Endodermal cell (in vitro differentiated cells): ENCODE results near the gene ZFAND4. TPM values are rescaled to one million over a fixed set of nuclear protein-coding genes. Genes with fewer than 3 reads are reported as not detected.

Experiments
- DNase-seq: peaks from one replicate; pipeline ENCODE4 v3.0.0-alpha.2; 2017
- H3K27ac ChIP-seq: 2 replicates; pipeline ENCODE4 v1.5.1; 2013; ENCODE audit warnings: mild to moderate bottlenecking, low read depth, low read length, moderate library complexity
- H3K27me3 ChIP-seq: 2 replicates; pipeline ENCODE4 v1.6.1; 2013; ENCODE audit warnings: mild to moderate bottlenecking, low read length, moderate library complexity; ENCODE audit not compliant: insufficient read depth, control insufficient read depth, poor library complexity, severe bottlenecking
- H3K36me3 ChIP-seq: 2 replicates; pipeline ENCODE4 v1.7.0; 2013; ENCODE audit warnings: mild to moderate bottlenecking, low read length, moderate library complexity; ENCODE audit not compliant: control insufficient read depth, insufficient read depth
- H3K4me1 ChIP-seq: one replicate; pipeline ENCODE4 v1.7.0; 2013; ENCODE audit warnings: low read length; ENCODE audit not compliant: control insufficient read depth, insufficient read depth
- H3K4me3 ChIP-seq: 2 replicates; pipeline ENCODE4 v1.5.1; 2013; ENCODE audit warnings: mild to moderate bottlenecking, low read length, moderate library complexity
- H3K9ac ChIP-seq: 2 replicates; pipeline ENCODE4 v1.6.1; 2013; ENCODE audit warnings: mild to moderate bottlenecking, low read length, moderate library complexity; ENCODE audit not compliant: poor library complexity, severe bottlenecking; ENCODE audit errors: extremely low read depth
- H3K9me3 ChIP-seq: 2 replicates; pipeline ENCODE4 v1.6.1; 2013; ENCODE audit warnings: mild to moderate bottlenecking, low read length, moderate library complexity; ENCODE audit not compliant: control insufficient read depth
- H3K27ac Mint-ChIP-seq: 2 replicates; pipeline ENCODE4 v1.8.0; 2020; ENCODE audit warnings: mixed read lengths
- H3K27me3 Mint-ChIP-seq: 2 replicates; pipeline ENCODE4 v1.8.0; 2021; ENCODE audit warnings: mild to moderate bottlenecking, mixed read lengths; ENCODE audit not compliant: insufficient read depth
- H3K36me3 Mint-ChIP-seq: 2 replicates; pipeline ENCODE4 v1.8.0; 2020; ENCODE audit warnings: low read depth, mixed read lengths
- H3K4me1 Mint-ChIP-seq: 2 replicates; pipeline ENCODE4 v1.8.0; 2020; ENCODE audit warnings: mixed read lengths
- H3K4me3 Mint-ChIP-seq: 2 replicates; pipeline ENCODE4 v1.8.0; 2020; ENCODE audit warnings: mild to moderate bottlenecking, moderate library complexity, mixed read lengths
- H3K9me3 Mint-ChIP-seq: 2 replicates; pipeline ENCODE4 v1.8.0; 2020; ENCODE audit warnings: mild to moderate bottlenecking, mixed read lengths
- WGBS, 2 experiments: methylation state at CpG; one replicate each; pipeline versions ENCODE4 v1.1.5 to v1.1.7; 2013; ENCODE audit warnings: missing lambda C conversion rate in 2 of 2, mixed read lengths in 1 of 2; ENCODE audit not compliant: insufficient coverage in 1 of 2, insufficient read length in 1 of 2; 5-methylcytosine and 5-hydroxymethylcytosine counted together
- total RNA-seq, 2 donors: library from RNA; stranded (reverse); fragmentation: NEBNext Ultra II Directional in 1 of 2; extraction: Animal tissue kit (Norgen Biotek cat#: 25700) in 1 of 2; gene quantifications; 2 replicates in 1 of 2; 3 replicates in 1 of 2; pipeline ENCODE4 v1.2.1, GENCODE V29; 2021
- TF ChIP-seq, protein P1 (sequence below): fragments of 200-600 bp; sonication (generic); conservative IDR thresholded peaks from 2 replicates; pipeline ENCODE4 v1.5.0; 2021; ENCODE audit warnings: antibody characterized with exemption, mild to moderate bottlenecking

Gene ZFAND4
- total RNA-seq, 2 donors from 2014 or later, result 13.4 to 16.8 TPM

DNA sequence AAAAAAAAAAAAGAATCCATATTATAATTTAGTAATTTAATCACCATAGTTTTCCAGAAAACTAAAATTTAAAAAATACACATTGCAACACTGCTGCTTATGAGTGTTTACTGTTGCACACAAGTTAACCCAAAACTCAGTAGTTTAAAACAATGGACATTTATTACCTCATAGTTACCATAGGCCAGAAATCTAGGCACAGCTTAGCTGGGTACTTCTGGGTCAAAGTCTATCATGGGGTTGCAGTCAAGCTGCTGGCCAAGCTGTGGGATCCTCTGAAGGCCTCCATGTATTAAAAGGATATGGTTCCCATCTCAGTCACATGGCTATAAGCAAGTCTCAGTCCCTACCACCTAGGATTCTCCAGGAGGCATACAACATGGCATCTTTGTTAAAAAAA is 83.6 kb downstream of the ZFAND4 start:
- peaks cover 29% of the 10 kb centered on the region for H3K36me3 Mint-ChIP-seq
- no peak overlapping the region for H3K9ac ChIP-seq
- no peak overlapping the region for H3K27ac Mint-ChIP-seq
- H3K4me3 Mint-ChIP-seq, result no peak overlapping the region
- no peaks in the 10 kb centered on the region for H3K27me3 Mint-ChIP-seq
- H3K4me1 Mint-ChIP-seq, result peaks cover 15% of the 10 kb centered on the region
- TF ChIP-seq, protein P1, sequence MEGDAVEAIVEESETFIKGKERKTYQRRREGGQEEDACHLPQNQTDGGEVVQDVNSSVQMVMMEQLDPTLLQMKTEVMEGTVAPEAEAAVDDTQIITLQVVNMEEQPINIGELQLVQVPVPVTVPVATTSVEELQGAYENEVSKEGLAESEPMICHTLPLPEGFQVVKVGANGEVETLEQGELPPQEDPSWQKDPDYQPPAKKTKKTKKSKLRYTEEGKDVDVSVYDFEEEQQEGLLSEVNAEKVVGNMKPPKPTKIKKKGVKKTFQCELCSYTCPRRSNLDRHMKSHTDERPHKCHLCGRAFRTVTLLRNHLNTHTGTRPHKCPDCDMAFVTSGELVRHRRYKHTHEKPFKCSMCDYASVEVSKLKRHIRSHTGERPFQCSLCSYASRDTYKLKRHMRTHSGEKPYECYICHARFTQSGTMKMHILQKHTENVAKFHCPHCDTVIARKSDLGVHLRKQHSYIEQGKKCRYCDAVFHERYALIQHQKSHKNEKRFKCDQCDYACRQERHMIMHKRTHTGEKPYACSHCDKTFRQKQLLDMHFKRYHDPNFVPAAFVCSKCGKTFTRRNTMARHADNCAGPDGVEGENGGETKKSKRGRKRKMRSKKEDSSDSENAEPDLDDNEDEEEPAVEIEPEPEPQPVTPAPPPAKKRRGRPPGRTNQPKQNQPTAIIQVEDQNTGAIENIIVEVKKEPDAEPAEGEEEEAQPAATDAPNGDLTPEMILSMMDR, result no peak
- H3K27ac ChIP-seq, result no peak overlapping the region
- DNase-seq, result no peak
- peaks cover 26% of the 10 kb centered on the region for H3K9me3 Mint-ChIP-seq
- peaks cover 21% of the 10 kb centered on the region for H3K9me3 ChIP-seq
- H3K27me3 ChIP-seq, result no peaks in the 10 kb centered on the region
- no peak overlapping the region for H3K4me3 ChIP-seq
- no peaks in the 10 kb centered on the region for H3K36me3 ChIP-seq
- no peaks in the 10 kb centered on the region for H3K4me1 ChIP-seq

DNA sequence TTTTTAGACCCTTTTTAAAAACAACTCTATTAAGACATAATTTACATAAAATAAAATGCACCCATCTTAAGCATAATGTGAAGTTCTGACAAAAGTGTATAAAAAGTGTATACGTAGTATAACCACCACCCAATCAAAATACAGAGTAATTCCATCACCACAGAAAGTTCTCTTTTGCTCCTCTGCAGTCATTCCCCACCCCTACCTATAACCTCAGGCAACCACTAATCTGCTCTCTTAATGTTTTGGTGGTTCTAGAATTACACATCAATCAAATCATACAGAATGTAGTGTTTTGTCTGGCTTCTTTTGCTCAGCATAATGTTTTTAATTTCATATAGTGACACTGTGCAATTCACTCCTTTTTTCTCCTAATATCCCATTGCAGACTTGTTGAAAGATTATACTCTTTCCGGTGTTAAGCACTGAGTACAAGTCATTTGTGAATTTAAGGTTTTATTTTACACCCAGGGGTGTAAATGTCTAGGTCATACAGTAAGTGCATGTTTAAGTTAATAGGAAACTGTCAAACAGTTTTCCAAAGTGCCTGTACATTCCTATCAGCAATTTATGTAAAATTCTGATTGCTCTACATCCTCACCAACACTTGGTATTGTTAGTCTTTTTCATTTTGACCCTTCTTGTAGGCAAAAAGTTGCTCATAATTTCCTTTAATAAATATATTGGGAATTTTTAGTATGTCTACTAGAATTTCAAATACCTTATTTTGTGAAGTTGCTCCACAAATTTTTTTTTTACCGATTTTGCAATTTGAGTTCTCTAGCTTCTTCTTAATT is 86.3 kb downstream of the ZFAND4 start:
- DNase-seq, result no peak
- Mint-ChIP-seq H3K27me3 (no peaks in the 10 kb centered on the region), H3K4me3 (no peak overlapping the region), H3K4me1 (peaks cover 15% of the 10 kb centered on the region), H3K9me3 (peaks cover 26% of the 10 kb centered on the region), H3K27ac (no peak overlapping the region), H3K36me3 (peaks cover 29% of the 10 kb centered on the region)
- TF ChIP-seq, protein P1, result no peak
- no peaks in the 10 kb centered on the region for H3K4me1 ChIP-seq
- H3K9ac ChIP-seq, result no peak overlapping the region
- H3K27me3 ChIP-seq, result no peaks in the 10 kb centered on the region
- H3K27ac ChIP-seq, result no peak overlapping the region
- H3K9me3 ChIP-seq, result peaks cover 21% of the 10 kb centered on the region
- no peaks in the 10 kb centered on the region for H3K36me3 ChIP-seq
- H3K4me3 ChIP-seq, result no peak overlapping the region
- WGBS, 2 experiments, result 88 to 100% methylated on average over 1 to 3 of the region's 3 CpGs

DNA sequence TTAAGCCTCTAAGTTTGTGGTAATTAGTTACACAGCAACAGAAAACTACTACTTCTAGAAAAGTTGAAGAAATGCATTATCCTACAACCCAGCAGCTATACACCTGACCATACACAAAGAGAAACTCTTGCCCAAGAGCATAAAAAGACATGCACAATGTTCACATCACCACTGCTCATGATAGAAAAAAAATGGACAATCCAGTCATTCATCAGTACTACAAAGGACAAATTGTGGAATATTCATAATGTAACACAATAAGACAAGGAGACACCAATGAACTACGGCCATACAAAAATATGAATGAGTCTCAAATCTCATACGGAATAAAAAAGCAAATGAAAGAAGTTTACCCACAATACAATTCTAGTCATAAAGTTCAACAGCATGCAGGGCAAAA is 87.4 kb downstream of the ZFAND4 start:
- H3K4me3 Mint-ChIP-seq, result no peak overlapping the region
- no peak overlapping the region for H3K27ac Mint-ChIP-seq
- H3K9me3 Mint-ChIP-seq, result peaks cover 26% of the 10 kb centered on the region
- 89% methylated on average over 2 of the region's 2 CpGs; no CpG with 5 or more reads in 1 of the 2 experiments for WGBS, 2 experiments
- Histone ChIP-seq H3K9ac (no peak overlapping the region), H3K4me3 (no peak overlapping the region), H3K27me3 (no peaks in the 10 kb centered on the region), H3K9me3 (peaks cover 21% of the 10 kb centered on the region), H3K36me3 (no peaks in the 10 kb centered on the region), H3K27ac (no peak overlapping the region), H3K4me1 (no peaks in the 10 kb centered on the region)
- no peak for DNase-seq
- H3K4me1 Mint-ChIP-seq, result peaks cover 20% of the 10 kb centered on the region
- H3K36me3 Mint-ChIP-seq, result peaks cover 22% of the 10 kb centered on the region
- TF ChIP-seq, protein P1, result no peak
- H3K27me3 Mint-ChIP-seq, result no peaks in the 10 kb centered on the region
